Hypothalamus (tissue), 51 donors: ENCODE data around the gene KRT80.
A peak's percentile ranks its signal among the peaks of the same experiment; 100 is the strongest.

Experiments used
- DNase-seq, 51 donors: peaks; one replicate each; lab custom pipeline; 2025; lab: John Stamatoyannopoulos, UW

The KRT80 gene

GRCh38 chr12:52229836-52230343 lies 38.1 kb upstream of the KRT80 start:
- DNase-seq, result no peak

- no peak for DNase-seq
These were observed 37.1 kb upstream of the KRT80 start for GRCh38 chr12:52228931-52229330.

- no peak for DNase-seq
These were observed 36.6 kb upstream of the KRT80 start for GRCh38 chr12:52228366-52228765.

- no peak for DNase-seq
These were observed 35.9 kb upstream of the KRT80 start for GRCh38 chr12:52227606-52228166.

GRCh38 chr12:52226446-52226845 lies 34.6 kb upstream of the KRT80 start:
- no peak for DNase-seq

- DNase-seq, result no peak
These were observed 33.9 kb upstream of the KRT80 start for GRCh38 chr12:52225752-52226151.

- no peak for DNase-seq
These were observed 32.3 kb upstream of the KRT80 start for GRCh38 chr12:52224151-52224550.

- no peak for DNase-seq
These were observed 31.7 kb upstream of the KRT80 start for GRCh38 chr12:52223406-52224039.

GRCh38 chr12:52222692-52223091 lies 30.9 kb upstream of the KRT80 start:
- DNase-seq, result no peak

GRCh38 chr12:52221912-52222457 lies 30.2 kb upstream of the KRT80 start:
- DNase-seq, result peak in 7 of 51 donors; percentile 9 to 75 (median 28)

GRCh38 chr12:52221070-52221781 lies 29.4 kb upstream of the KRT80 start:
- no peak for DNase-seq

- DNase-seq, result no peak
These were observed 28.7 kb upstream of the KRT80 start for GRCh38 chr12:52220477-52220876.

GRCh38 chr12:52218001-52218400 lies 26.2 kb upstream of the KRT80 start:
- no peak for DNase-seq

- DNase-seq, result no peak
These were observed 25.4 kb upstream of the KRT80 start for GRCh38 chr12:52217223-52217622.

- peak in 11 of 51 donors; percentile 6 to 39 (median 23) for DNase-seq
These were observed 25.0 kb upstream of the KRT80 start for GRCh38 chr12:52216807-52217206.

- no peak for DNase-seq
These were observed 24.3 kb upstream of the KRT80 start for GRCh38 chr12:52216100-52216499.

- DNase-seq, result no peak
These were observed 23.8 kb upstream of the KRT80 start for GRCh38 chr12:52215587-52216031.

- DNase-seq, result no peak
These were observed 22.6 kb upstream of the KRT80 start for GRCh38 chr12:52214421-52214802.

GRCh38 chr12:52213564-52214420 lies 22.0 kb upstream of the KRT80 start:
- peak in 42 of 51 donors; percentile 12 to 78 (median 48) for DNase-seq

GRCh38 chr12:52212701-52213563 lies 21.1 kb upstream of the KRT80 start:
- DNase-seq, result no peak
